ENCODE data around the gene PTEN.

DNA sequence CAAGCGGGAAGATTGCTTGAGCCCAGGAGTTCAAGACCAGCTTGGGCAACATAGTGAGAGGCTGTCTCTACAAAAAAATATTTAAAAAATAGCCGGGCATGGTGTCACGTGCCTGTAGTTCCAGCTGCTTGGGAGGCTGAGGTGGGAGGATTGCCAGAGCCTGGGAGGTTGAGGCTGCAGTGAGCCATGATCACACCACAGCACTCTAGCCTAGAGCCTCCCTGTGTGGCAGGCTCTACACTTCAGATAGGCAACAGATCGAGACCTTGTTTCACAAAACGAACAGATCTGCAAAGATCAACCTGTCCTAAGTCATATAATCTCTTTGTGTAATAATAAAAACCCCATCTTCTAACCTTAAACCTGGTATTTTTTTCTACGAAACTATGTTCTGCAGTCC lies 76.8 kb downstream of the PTEN start:
- TF ChIP-seq TAF1 (IDR thresholded peaks at IDR 0.05; ENCODE audit: borderline replicate concordance, insufficient read depth, low read length) (no peak), POLR2AphosphoS5 (IDR thresholded peaks at IDR 0.05; ENCODE audit: low read depth, low read length) (no peak), SIN3A (IDR thresholded peaks at IDR 0.05; ENCODE audit: borderline replicate concordance, insufficient read depth, low read length) (no peak)
- TF ChIP-seq, protein P1, sequence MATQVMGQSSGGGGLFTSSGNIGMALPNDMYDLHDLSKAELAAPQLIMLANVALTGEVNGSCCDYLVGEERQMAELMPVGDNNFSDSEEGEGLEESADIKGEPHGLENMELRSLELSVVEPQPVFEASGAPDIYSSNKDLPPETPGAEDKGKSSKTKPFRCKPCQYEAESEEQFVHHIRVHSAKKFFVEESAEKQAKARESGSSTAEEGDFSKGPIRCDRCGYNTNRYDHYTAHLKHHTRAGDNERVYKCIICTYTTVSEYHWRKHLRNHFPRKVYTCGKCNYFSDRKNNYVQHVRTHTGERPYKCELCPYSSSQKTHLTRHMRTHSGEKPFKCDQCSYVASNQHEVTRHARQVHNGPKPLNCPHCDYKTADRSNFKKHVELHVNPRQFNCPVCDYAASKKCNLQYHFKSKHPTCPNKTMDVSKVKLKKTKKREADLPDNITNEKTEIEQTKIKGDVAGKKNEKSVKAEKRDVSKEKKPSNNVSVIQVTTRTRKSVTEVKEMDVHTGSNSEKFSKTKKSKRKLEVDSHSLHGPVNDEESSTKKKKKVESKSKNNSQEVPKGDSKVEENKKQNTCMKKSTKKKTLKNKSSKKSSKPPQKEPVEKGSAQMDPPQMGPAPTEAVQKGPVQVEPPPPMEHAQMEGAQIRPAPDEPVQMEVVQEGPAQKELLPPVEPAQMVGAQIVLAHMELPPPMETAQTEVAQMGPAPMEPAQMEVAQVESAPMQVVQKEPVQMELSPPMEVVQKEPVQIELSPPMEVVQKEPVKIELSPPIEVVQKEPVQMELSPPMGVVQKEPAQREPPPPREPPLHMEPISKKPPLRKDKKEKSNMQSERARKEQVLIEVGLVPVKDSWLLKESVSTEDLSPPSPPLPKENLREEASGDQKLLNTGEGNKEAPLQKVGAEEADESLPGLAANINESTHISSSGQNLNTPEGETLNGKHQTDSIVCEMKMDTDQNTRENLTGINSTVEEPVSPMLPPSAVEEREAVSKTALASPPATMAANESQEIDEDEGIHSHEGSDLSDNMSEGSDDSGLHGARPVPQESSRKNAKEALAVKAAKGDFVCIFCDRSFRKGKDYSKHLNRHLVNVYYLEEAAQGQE (IDR thresholded peaks at IDR 0.05; ENCODE audit: insufficient read depth in 1 of 2, low read depth in 2 of 2, low read length in 2 of 2): no peak
